GM10266 (cell line): ENCODE data around the gene FRAS1.

ENCODE experiments used
- DNase-seq: peaks from one replicate; pipeline ENCODE4 v3.0.0; 2012; ENCODE audit errors: extremely low spot score
- TF ChIP-seq, protein P1 (sequence below): IDR thresholded peaks from 2 replicates; pipeline ENCODE4 v1.5.1; 2012; ENCODE audit warnings: mild to moderate bottlenecking, low read depth; ENCODE audit not compliant: control insufficient read depth, insufficient read depth; ENCODE audit errors: missing control alignments

The FRAS1 gene

GRCh38 chr4:78527103-78527502 is 470.0 kb downstream of the FRAS1 start:
- TF ChIP-seq, protein P1, sequence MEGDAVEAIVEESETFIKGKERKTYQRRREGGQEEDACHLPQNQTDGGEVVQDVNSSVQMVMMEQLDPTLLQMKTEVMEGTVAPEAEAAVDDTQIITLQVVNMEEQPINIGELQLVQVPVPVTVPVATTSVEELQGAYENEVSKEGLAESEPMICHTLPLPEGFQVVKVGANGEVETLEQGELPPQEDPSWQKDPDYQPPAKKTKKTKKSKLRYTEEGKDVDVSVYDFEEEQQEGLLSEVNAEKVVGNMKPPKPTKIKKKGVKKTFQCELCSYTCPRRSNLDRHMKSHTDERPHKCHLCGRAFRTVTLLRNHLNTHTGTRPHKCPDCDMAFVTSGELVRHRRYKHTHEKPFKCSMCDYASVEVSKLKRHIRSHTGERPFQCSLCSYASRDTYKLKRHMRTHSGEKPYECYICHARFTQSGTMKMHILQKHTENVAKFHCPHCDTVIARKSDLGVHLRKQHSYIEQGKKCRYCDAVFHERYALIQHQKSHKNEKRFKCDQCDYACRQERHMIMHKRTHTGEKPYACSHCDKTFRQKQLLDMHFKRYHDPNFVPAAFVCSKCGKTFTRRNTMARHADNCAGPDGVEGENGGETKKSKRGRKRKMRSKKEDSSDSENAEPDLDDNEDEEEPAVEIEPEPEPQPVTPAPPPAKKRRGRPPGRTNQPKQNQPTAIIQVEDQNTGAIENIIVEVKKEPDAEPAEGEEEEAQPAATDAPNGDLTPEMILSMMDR: no peak
- DNase-seq: no peak

GRCh38 chr4:78527555-78527954 is 470.4 kb downstream of the FRAS1 start:
- DNase-seq: no peak
- TF ChIP-seq, protein P1: no peak

- TF ChIP-seq, protein P1: no peak
These were observed 471.2 kb downstream of the FRAS1 start for GRCh38 chr4:78528327-78528726.

GRCh38 chr4:78529569-78530209 is 472.6 kb downstream of the FRAS1 start:
- no peak for DNase-seq

More at GRCh38 chr4:78528327-78528726, 471.2 kb downstream of the FRAS1 start:
- no peak for DNase-seq

GRCh38 chr4:78532046-78532445 is 474.9 kb downstream of the FRAS1 start:
- DNase-seq: no peak
- TF ChIP-seq, protein P1: no peak

More at GRCh38 chr4:78529569-78530209, 472.6 kb downstream of the FRAS1 start:
- TF ChIP-seq, protein P1: no peak

- TF ChIP-seq, protein P1: no peak
- DNase-seq: no peak
These were observed 476.7 kb downstream of the FRAS1 start for GRCh38 chr4:78533854-78534253.

DNA sequence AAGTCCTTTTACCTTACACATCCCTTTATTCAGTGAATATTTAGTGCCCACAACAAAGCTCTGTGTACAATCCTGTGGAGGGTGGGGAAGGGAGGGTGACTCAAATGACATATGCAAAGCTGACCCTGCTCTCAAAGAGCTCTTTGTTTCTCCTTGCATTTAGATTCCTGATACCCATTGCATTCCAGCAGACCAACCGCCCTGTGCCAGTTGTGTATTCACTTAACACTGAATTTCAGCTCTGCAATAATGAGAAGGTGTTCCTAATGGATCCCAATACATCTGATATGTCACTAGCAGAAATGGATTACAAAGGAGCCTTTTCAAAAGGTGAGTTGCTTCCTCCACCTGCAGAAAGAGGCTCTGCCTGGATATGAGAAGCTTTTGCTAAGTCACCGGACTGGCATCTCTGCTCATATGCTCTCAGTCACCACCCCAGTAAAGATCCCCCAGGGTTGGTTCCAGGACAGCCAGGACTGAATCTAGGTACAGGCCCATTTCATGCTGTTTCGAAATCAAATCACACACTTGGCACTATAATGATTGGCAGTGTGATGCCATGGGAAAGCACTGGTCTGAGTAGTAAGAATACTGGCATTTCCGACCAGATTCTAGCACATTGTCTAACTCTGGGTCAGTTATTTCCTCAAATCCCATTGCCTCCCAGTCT is 477.3 kb downstream of the FRAS1 start:
- DNase-seq: no peak
- TF ChIP-seq, protein P1: no peak
